ENCODE data around the gene GRM8. TPM values are rescaled to one million over a fixed set of nuclear protein-coding genes. Genes with fewer than 3 reads are reported as not detected.

The GRM8 gene
- total and polyA plus RNA-seq, 2 experiments from 2014 or later, result 0.92 to 1.3 TPM

- H3K4me1 ChIP-seq (ENCODE audit: low read depth), result no peaks in the 10 kb centered on the region
- H3K4me3 ChIP-seq, result no peak overlapping the region
- H3K9me3 ChIP-seq (ENCODE audit: low read depth), result no peaks in the 10 kb centered on the region
- peak in 1 of 2 donors; percentile 41 for DNase-seq (ENCODE audit: low read depth in 1 of 2, low spot score in 1 of 2)
- H3K27ac ChIP-seq, result no peak overlapping the region
- no peaks in the 10 kb centered on the region for H3K36me3 ChIP-seq
- no peak for TF ChIP-seq CTCF (IDR thresholded peaks at IDR 0.05; ENCODE audit: low read depth, low read length)
- H3K27me3 ChIP-seq, result no peaks in the 10 kb centered on the region
Observed at GRCh38 chr7:126608339-126608776, 644.4 kb downstream of the GRM8 start.

DNA sequence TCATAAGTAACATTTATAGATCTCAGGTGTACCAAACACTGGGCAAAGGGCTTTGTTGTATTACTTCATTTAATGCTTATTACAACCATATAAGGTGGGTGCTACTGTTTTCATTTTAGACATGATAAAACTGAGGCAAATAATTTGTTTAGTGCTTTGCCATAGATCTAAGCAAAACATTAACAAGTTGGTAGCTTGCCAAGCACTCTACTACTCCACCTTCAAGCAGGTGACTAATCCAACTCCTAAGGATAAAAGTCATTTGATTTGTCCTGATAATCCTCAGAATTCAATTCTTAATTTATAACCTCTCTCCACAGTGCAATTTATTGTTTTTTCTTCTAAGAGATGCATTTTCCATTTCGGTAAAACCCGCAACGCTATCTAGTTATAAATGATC is 646.4 kb downstream of the GRM8 start:
- DNase-seq (ENCODE audit: low read depth in 1 of 2, low spot score in 1 of 2), result no peak
- Histone ChIP-seq H3K9me3 (ENCODE audit: low read depth) (no peaks in the 10 kb centered on the region), H3K27ac (no peak overlapping the region), H3K4me3 (no peak overlapping the region), H3K4me1 (ENCODE audit: low read depth) (no peaks in the 10 kb centered on the region), H3K36me3 (no peaks in the 10 kb centered on the region), H3K27me3 (no peaks in the 10 kb centered on the region)
- no peak for TF ChIP-seq CTCF (IDR thresholded peaks at IDR 0.05; ENCODE audit: low read depth, low read length)

- TF ChIP-seq CTCF (IDR thresholded peaks at IDR 0.05; ENCODE audit: low read depth, low read length), result no peak
- DNase-seq (ENCODE audit: low read depth in 1 of 2, low spot score in 1 of 2), result no peak
- no peaks in the 10 kb centered on the region for H3K36me3 ChIP-seq
- no peak overlapping the region for H3K4me3 ChIP-seq
- H3K27ac ChIP-seq, result no peak overlapping the region
- no peaks in the 10 kb centered on the region for H3K4me1 ChIP-seq (ENCODE audit: low read depth)
- H3K9me3 ChIP-seq (ENCODE audit: low read depth), result no peaks in the 10 kb centered on the region
- H3K27me3 ChIP-seq, result no peaks in the 10 kb centered on the region
Observed at GRCh38 chr7:126605553-126605952, 647.2 kb downstream of the GRM8 start.

- DNase-seq (ENCODE audit: low read depth in 1 of 2, low spot score in 1 of 2), result no peak
- H3K27me3 ChIP-seq, result no peaks in the 10 kb centered on the region
- no peaks in the 10 kb centered on the region for H3K36me3 ChIP-seq
- H3K27ac ChIP-seq, result no peak overlapping the region
- no peak for TF ChIP-seq CTCF (IDR thresholded peaks at IDR 0.05; ENCODE audit: low read depth, low read length)
- H3K9me3 ChIP-seq (ENCODE audit: low read depth), result no peaks in the 10 kb centered on the region
- H3K4me1 ChIP-seq (ENCODE audit: low read depth), result no peaks in the 10 kb centered on the region
- no peak overlapping the region for H3K4me3 ChIP-seq
Observed at GRCh38 chr7:126605056-126605455, 647.7 kb downstream of the GRM8 start.

DNA sequence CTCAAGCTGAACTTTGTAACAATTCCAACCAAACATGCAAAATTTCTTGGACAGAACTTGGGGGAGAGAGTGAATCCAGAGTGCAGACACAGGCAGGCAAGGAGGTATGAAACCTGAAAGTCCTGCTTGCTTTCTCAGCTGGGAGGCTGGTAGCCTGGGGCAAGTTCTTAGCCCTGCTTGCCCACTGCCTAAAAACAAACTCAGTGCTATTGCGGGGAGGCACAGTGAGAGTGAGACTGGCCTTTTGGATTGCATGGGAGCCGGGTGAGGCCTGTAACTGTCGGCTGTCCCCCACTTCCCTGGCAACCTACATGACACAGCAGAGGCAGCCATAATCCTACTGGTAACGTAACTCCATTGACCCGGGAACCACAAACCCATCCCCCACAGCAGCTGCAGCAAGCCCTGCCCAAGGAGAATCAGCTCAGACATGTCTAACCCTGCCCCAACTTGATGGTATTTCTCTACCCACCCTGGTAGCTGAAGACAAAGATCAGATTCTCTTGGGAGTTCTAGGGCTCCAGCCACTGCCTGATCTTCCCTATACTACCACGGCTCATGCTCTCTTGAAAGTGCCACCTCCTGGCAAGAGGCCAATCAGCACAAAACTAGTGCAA is 663.6 kb downstream of the GRM8 start:
- H3K27me3 ChIP-seq, result no peaks in the 10 kb centered on the region
- no peak for TF ChIP-seq CTCF (IDR thresholded peaks at IDR 0.05; ENCODE audit: low read depth, low read length)
- no peak overlapping the region for H3K27ac ChIP-seq
- no peaks in the 10 kb centered on the region for H3K9me3 ChIP-seq (ENCODE audit: low read depth)
- H3K4me3 ChIP-seq, result no peak overlapping the region
- no peaks in the 10 kb centered on the region for H3K36me3 ChIP-seq
- no peaks in the 10 kb centered on the region for H3K4me1 ChIP-seq (ENCODE audit: low read depth)
- DNase-seq (ENCODE audit: low read depth in 1 of 2, low spot score in 1 of 2), result no peak
